Cardiac fibroblast (primary cell): ENCODE measurements around the gene TMEM272.

Experiments
- DNase-seq, 2 donors: peaks; one replicate each; pipeline versions ENCODE4 v3.0.0 to v3.0.0-alpha.2; 2010; ENCODE audit warnings: low read depth in 2 of 2
- H3K4me3 ChIP-seq, 2 donors: replicated peaks in 1 of 2; 1 replicate in 1 of 2; 2 replicates in 1 of 2; pipeline ENCODE4 v1.5.1; 2011; ENCODE audit warnings: low read depth in 2 of 2, low read length in 2 of 2, mild to moderate bottlenecking in 2 of 2, moderate library complexity in 1 of 2
- TF ChIP-seq, protein P1 (sequence below): IDR thresholded peaks from one replicate; pipeline ENCODE4 v1.5.1; 2011; ENCODE audit warnings: low read depth, mild to moderate bottlenecking, low read length, inconsistent platforms

The TMEM272 gene

DNA sequence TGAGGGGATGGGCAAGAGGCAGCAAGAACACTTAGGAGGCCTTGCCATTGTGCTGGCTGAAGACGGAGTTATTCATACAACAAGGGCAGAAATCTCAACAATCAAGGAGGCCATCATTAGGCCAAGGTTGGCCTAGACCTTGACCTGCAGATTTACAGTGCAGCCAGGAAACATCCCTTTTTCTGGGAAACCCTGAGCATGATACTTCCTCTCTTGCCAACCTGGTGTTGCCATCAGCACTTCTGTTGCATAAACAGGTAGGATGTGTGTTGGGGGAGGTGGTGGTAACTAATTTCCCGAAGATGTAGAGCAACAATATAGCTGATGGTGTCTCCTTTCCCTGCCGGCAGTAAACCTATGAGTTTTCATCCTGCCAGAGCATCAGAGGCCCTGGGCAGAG is 8.0 kb downstream of the TMEM272 start:
- TF ChIP-seq, protein P1, sequence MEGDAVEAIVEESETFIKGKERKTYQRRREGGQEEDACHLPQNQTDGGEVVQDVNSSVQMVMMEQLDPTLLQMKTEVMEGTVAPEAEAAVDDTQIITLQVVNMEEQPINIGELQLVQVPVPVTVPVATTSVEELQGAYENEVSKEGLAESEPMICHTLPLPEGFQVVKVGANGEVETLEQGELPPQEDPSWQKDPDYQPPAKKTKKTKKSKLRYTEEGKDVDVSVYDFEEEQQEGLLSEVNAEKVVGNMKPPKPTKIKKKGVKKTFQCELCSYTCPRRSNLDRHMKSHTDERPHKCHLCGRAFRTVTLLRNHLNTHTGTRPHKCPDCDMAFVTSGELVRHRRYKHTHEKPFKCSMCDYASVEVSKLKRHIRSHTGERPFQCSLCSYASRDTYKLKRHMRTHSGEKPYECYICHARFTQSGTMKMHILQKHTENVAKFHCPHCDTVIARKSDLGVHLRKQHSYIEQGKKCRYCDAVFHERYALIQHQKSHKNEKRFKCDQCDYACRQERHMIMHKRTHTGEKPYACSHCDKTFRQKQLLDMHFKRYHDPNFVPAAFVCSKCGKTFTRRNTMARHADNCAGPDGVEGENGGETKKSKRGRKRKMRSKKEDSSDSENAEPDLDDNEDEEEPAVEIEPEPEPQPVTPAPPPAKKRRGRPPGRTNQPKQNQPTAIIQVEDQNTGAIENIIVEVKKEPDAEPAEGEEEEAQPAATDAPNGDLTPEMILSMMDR: no peak
- H3K4me3 ChIP-seq: no peak overlapping the region
- DNase-seq: no peak

DNA sequence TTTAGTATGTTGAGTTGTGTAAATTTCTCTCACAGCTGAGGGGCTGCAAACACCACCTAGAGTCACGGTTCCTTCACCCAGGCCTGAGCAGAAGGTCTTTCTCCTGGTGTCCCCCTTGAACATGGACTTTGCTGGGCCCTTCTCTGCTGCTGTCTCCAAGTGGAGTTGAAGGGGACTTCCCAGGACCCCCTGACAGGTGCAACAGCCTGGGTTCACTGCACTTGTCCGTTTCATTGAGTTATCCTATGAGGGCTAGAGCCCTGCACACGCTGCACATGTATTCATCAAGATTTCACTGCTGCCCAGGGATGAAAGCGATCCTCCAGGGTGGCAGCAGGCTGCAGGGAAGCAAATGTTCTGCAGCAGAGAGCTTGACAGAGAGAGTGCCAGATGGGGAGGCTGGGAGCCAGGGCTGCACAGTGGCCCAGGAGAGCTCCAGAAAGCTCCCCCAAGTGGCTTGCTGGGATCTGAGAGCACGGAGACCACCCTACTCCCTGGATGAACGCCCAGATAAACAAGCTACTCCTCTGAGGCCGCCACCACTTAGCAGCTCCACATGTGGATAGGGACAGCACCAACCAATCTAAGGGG is 10.3 kb downstream of the TMEM272 start:
- no peak overlapping the region for H3K4me3 ChIP-seq
- DNase-seq: no peak
- TF ChIP-seq, protein P1: no peak

DNA sequence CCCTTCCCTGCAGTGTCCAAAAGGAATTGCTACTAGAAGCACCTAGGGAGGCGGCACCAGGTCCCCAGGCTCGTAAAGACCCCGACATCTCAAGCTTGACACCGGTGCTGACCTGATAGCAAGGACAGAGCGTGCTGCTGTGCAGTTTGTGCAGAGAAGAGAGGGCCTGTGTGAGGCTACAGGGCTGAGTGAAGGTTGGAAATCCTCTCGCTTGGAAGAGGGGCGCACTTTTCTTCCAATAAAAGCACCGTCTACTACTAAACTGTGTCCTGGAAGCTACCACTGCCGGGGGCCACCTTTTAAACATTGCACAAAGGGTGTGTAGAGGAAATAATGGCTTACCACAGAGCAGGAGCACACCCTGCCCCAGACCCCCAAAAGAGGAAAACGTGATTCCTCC is 11.0 kb downstream of the TMEM272 start:
- no peak for DNase-seq
- H3K4me3 ChIP-seq: no peak overlapping the region
- TF ChIP-seq, protein P1: no peak

DNA sequence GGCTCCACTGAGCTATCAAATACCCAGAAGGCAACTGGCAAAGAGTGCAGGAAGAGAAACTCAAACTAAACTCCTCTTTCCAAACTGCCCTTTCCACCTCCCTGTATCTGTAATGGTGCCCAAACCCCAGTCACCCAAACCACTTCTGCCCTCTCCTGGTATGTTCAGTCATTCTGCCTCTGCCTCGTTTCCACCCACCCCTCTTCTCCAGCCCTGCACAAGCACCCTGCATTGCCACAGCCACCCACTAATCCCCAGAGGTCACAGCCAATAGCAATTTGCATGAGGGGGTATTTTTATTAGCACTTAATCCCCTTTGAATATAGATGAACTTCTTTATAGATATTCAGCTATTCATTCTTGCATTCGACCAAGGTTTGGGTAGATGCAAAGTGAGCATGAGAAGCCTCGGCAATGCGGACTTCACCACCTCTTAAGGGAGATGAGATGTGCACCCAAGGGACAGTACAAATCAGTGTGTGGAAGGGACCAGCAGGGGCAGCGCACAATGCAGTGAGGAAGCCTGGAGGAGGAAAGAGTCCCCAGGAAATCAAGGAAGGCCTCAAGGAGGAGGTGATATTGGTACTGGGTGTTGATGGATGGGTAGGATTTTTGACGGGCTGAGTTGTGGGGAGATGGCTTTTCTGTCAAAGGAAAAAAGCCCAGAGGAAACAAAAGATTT is 12.4 kb downstream of the TMEM272 start:
- TF ChIP-seq, protein P1: peak; percentile 45
- DNase-seq: peak; percentile 36 to 62
- H3K4me3 ChIP-seq: no peak overlapping the region

DNA sequence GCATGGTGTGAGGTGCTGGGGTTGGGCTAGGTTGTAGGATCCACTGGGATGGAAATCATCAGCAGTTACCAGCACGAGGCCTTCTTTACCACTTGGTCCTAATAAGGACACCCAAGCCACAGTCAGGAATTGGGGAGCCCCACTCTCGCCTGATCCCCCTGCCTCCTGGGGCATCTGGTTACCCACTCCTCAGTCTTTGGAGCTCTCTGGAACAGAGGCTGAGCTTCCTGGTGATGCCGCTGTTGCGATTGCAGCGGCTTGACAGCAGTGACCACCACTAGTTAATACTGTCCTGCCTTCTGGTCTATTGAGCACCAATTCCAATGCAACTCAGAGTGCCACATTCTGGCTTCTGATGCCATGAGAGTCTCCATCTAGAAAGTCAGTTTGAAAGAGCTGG is 13.5 kb downstream of the TMEM272 start:
- TF ChIP-seq, protein P1: no peak
- no peak overlapping the region for H3K4me3 ChIP-seq
- DNase-seq: no peak

DNA sequence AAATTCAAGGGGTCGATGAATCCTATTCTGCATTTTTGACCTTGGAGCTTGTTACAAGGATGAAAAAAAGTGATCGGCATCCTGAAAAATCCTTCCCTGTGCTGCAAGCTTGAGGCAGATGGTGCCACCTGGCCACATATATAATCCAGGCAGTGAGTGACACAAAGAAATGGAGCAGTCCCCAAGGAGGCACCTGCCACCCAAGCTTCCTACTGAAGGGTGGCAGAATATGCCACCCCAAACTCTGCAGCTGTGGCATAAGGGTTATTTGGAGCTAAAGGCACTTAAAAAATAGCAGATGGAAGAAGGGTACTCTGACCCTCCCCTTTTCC is 15.4 kb downstream of the TMEM272 start:
- TF ChIP-seq, protein P1: no peak

More for the DNA sequence above, 15.4 kb downstream of the TMEM272 start:
- DNase-seq: no peak
- no peak overlapping the region for H3K4me3 ChIP-seq
